ENCODE data around the gene HMG20B.

Gene HMG20B

GRCh38 chr19:3537101-3537437 lies 35.7 kb upstream of the HMG20B start:
- DNase-seq (ENCODE audit: low read depth in 2 of 2), result no peak

- DNase-seq (ENCODE audit: low read depth in 2 of 2), result no peak
Observed at GRCh38 chr19:3537438-3538240, 35.1 kb upstream of the HMG20B start.

- no peak for DNase-seq (ENCODE audit: low read depth in 2 of 2)
Observed at GRCh38 chr19:3538258-3538929, 34.4 kb upstream of the HMG20B start.

GRCh38 chr19:3538965-3539755 lies 33.6 kb upstream of the HMG20B start, which contains the start of gene TEKTIP1:
TEKTIP1 (plus strand) TSS chr19:3539174; CDS start chr19:3539178, 4 bp downstream.
- DNase-seq (ENCODE audit: low read depth in 2 of 2), result no peak

GRCh38 chr19:3539756-3540118 lies 33.0 kb upstream of the HMG20B start:
- DNase-seq (ENCODE audit: low read depth in 2 of 2), result no peak

GRCh38 chr19:3543150-3544057 lies 29.3 kb upstream of the HMG20B start:
- DNase-seq (ENCODE audit: low read depth in 2 of 2), result no peak

- DNase-seq (ENCODE audit: low read depth in 2 of 2), result no peak
Observed at GRCh38 chr19:3544058-3544376, 28.7 kb upstream of the HMG20B start.

GRCh38 chr19:3544742-3545668 lies 27.7 kb upstream of the HMG20B start:
- peak in 1 of 2 experiments; percentile 11 for DNase-seq (ENCODE audit: low read depth in 2 of 2)

- DNase-seq (ENCODE audit: low read depth in 2 of 2), result no peak
Observed at GRCh38 chr19:3545669-3546034, 27.1 kb upstream of the HMG20B start.

GRCh38 chr19:3546119-3546518 lies 26.6 kb upstream of the HMG20B start:
- no peak for DNase-seq (ENCODE audit: low read depth in 2 of 2)

- DNase-seq (ENCODE audit: low read depth in 2 of 2), result no peak
Observed at GRCh38 chr19:3547301-3547731, 25.4 kb upstream of the HMG20B start.

GRCh38 chr19:3547767-3548282 lies 24.9 kb upstream of the HMG20B start:
- no peak for DNase-seq (ENCODE audit: low read depth in 2 of 2)

GRCh38 chr19:3548606-3549005 lies 24.1 kb upstream of the HMG20B start:
- no peak for DNase-seq (ENCODE audit: low read depth in 2 of 2)

GRCh38 chr19:3549816-3550215 lies 22.9 kb upstream of the HMG20B start:
- no peak for DNase-seq (ENCODE audit: low read depth in 2 of 2)

GRCh38 chr19:3550947-3551791 lies 21.6 kb upstream of the HMG20B start:
- DNase-seq (ENCODE audit: low read depth in 2 of 2), result no peak

GRCh38 chr19:3551792-3552095 lies 21.0 kb upstream of the HMG20B start:
- no peak for DNase-seq (ENCODE audit: low read depth in 2 of 2)

- no peak for DNase-seq (ENCODE audit: low read depth in 2 of 2)
Observed at GRCh38 chr19:3554254-3555083, 18.3 kb upstream of the HMG20B start.

GRCh38 chr19:3555653-3556422 lies 16.9 kb upstream of the HMG20B start:
- DNase-seq (ENCODE audit: low read depth in 2 of 2), result no peak
